HCEC 1CT (cell line): ENCODE data around the gene CCDC134.
"Not testable (repeated sequence)": the region's sequence is repeated elsewhere in the genome, so short reads cannot be mapped to it uniquely, and the experiment has no call there.

Experiments
- DNase-seq: peaks from one replicate; pipeline ENCODE4 v3.0.0-alpha.2; 2017

CCDC134 gene

GRCh38 chr22:41845380-41846267, 45.1 kb downstream of the CCDC134 start:
- DNase-seq: no peak

- no peak for DNase-seq
Observed at GRCh38 chr22:41846268-41846987, 45.9 kb downstream of the CCDC134 start.

- no peak for DNase-seq
Observed at GRCh38 chr22:41847300-41847699, 46.8 kb downstream of the CCDC134 start.

GRCh38 chr22:41848468-41848867, 48.0 kb downstream of the CCDC134 start:
- DNase-seq: no peak

GRCh38 chr22:41856469-41856868, 56.0 kb downstream of the CCDC134 start:
- DNase-seq: no peak

- DNase-seq: peak; percentile 73
Observed at GRCh38 chr22:41857155-41857859, 56.8 kb downstream of the CCDC134 start.

- DNase-seq: no peak
Observed at GRCh38 chr22:41857860-41858199, 57.4 kb downstream of the CCDC134 start.

GRCh38 chr22:41862160-41862529, 61.7 kb downstream of the CCDC134 start:
- DNase-seq: peak; percentile 6

- peak; percentile 30 for DNase-seq
Observed at GRCh38 chr22:41862530-41863266, 62.2 kb downstream of the CCDC134 start.

GRCh38 chr22:41863472-41863871, 63.0 kb downstream of the CCDC134 start:
- peak; percentile 24 for DNase-seq

GRCh38 chr22:41868556-41868955, 68.1 kb downstream of the CCDC134 start:
- no peak for DNase-seq

GRCh38 chr22:41870081-41870480, 69.6 kb downstream of the CCDC134 start:
- DNase-seq: not testable (repeated sequence)

GRCh38 chr22:41870786-41871185, 70.3 kb downstream of the CCDC134 start:
- no peak for DNase-seq

GRCh38 chr22:41873391-41873790, 72.9 kb downstream of the CCDC134 start:
- DNase-seq: no peak

- no peak for DNase-seq
Observed at GRCh38 chr22:41874090-41874489, 73.6 kb downstream of the CCDC134 start.

- no peak for DNase-seq
Observed at GRCh38 chr22:41875531-41876270, 75.2 kb downstream of the CCDC134 start.
